ENCODE data around the gene GNA12.

GRCh38 chr7:2792856-2793487, 51.1 kb downstream of the GNA12 start:
- no peak for TF ChIP-seq CTCF (IDR thresholded peaks at IDR 0.05)
- no peak for TF ChIP-seq POLR2A (IDR thresholded peaks at IDR 0.05)

All from adrenal gland (tissue), 5 donors.